ENCODE results near the gene INSYN2B. TPM values are rescaled to one million over a fixed set of nuclear protein-coding genes. Genes with fewer than 3 reads are reported as not detected.

Gene INSYN2B
- total RNA-seq, 1 experiment from 2014 or later, result not detected

GRCh38 chr5:169880012-169880663 lies 100.2 kb downstream of the INSYN2B start:
- no peak overlapping the region for H3K4me3 ChIP-seq (replicated peaks in 1 of 2; ENCODE audit: low read depth in 1 of 2, low read length in 2 of 2)
- DNase-seq (ENCODE audit: low read depth, low spot score) (no peak), ATAC-seq (no peak)
- H3K27ac ChIP-seq (ENCODE audit: low read depth, low read length), result no peak overlapping the region
- no peaks in the 10 kb centered on the region for H3K79me2 ChIP-seq (ENCODE audit: insufficient read depth, low read length)
- no peak overlapping the region for H3K4me2 ChIP-seq (ENCODE audit: low read length)
- no peak overlapping the region for H3K9ac ChIP-seq (ENCODE audit: low read length)
- H3K4me1 ChIP-seq (ENCODE audit: control insufficient read depth in 1 of 2, insufficient read depth in 2 of 2, low read length in 2 of 2), result no peaks in the 10 kb centered on the region
- no peak overlapping the region for H2AFZ ChIP-seq (ENCODE audit: low read depth, low read length, poor library complexity, severe bottlenecking)
- no peaks in the 10 kb centered on the region for H3K9me2 ChIP-seq (ENCODE audit: insufficient read depth)
- H3K27me3 ChIP-seq (ENCODE audit: insufficient read depth, low read length), result peaks cover 20% of the 10 kb centered on the region
- RAD21 ChIA-PET (ENCODE audit: low non-redundant PET in 1 of 2, low total read pairs in 2 of 2, uncharacterized antibody in 2 of 2, unreplicated experiment in 2 of 2), result no interaction called here
- H3K9me3 ChIP-seq (ENCODE audit: control insufficient read depth in 1 of 2, insufficient read depth in 1 of 2, low read depth in 1 of 2, low read length in 2 of 2), result no peaks in the 10 kb centered on the region
- H4K20me1 ChIP-seq (ENCODE audit: insufficient read depth), result no peaks in the 10 kb centered on the region
- BruUV-seq (replicated peaks), result no TSS peak
- TF ChIP-seq CEBPB (IDR thresholded peaks at IDR 0.05; ENCODE audit: low read depth) (no peak), POLR2AphosphoS5 (IDR thresholded peaks at IDR 0.05; ENCODE audit: low read depth, low read length) (no peak), RAD21 (IDR thresholded peaks at IDR 0.05; ENCODE audit: low read depth) (no peak)
- H3K36me3 ChIP-seq (ENCODE audit: control insufficient read depth in 1 of 2, insufficient read depth in 2 of 2, low read length in 2 of 2), result no peaks in the 10 kb centered on the region
- CTCF ChIA-PET, result no interaction called here
- POLR2A ChIA-PET, result no interaction called here
- intact Hi-C loops (cut with micrococcal nuclease), result no loop called here

GRCh38 chr5:169876386-169876785 lies 103.9 kb downstream of the INSYN2B start:
- CTCF ChIA-PET, result no interaction called here
- intact Hi-C loops (cut with micrococcal nuclease), result no loop called here
- TF ChIP-seq SIN3A (IDR thresholded peaks at IDR 0.05; ENCODE audit: low read depth), result no peak
- TF ChIP-seq TCF7L2 (IDR thresholded peaks at IDR 0.05; ENCODE audit: borderline replicate concordance, extremely low read depth, insufficient read depth, insufficient read length), result no peak
- TF ChIP-seq CBX3 (IDR thresholded peaks at IDR 0.05; ENCODE audit: low read depth), result no peak
- TF ChIP-seq EZH2phosphoT487 (IDR thresholded peaks at IDR 0.05; ENCODE audit: borderline replicate concordance), result no peak
- no peak for TF ChIP-seq FOSL1 (IDR thresholded peaks at IDR 0.05; ENCODE audit: low read depth)
- TF ChIP-seq RAD21 (IDR thresholded peaks at IDR 0.05; ENCODE audit: low read depth), result no peak
- no peak for TF ChIP-seq CEBPB (IDR thresholded peaks at IDR 0.05; ENCODE audit: low read depth)
- no peak for TF ChIP-seq CTCF (IDR thresholded peaks at IDR 0.05 in 2 of 3, conservative IDR thresholded peaks at IDR 0.05 in 1 of 3; ENCODE audit: borderline replicate concordance in 1 of 3, insufficient read depth in 1 of 3, low read depth in 2 of 3, low read length in 2 of 3)
- no peak for TF ChIP-seq ZBTB33 (IDR thresholded peaks at IDR 0.05; ENCODE audit: extremely low read depth, insufficient replicate concordance, low read length)
- no peak for TF ChIP-seq SRF (IDR thresholded peaks at IDR 0.05; ENCODE audit: low read depth)
- no peak for TF ChIP-seq POLR2AphosphoS5 (IDR thresholded peaks at IDR 0.05; ENCODE audit: low read depth, low read length)
- TF ChIP-seq ZNF274 (IDR thresholded peaks at IDR 0.05; ENCODE audit: low read depth, low read length), result no peak
- no peak for TF ChIP-seq MAX (IDR thresholded peaks at IDR 0.05)
- TF ChIP-seq POLR2A (IDR thresholded peaks at IDR 0.05; ENCODE audit: borderline replicate concordance, extremely low read depth, insufficient read depth, insufficient read length), result no peak
- no peak for TF ChIP-seq ELF1 (IDR thresholded peaks at IDR 0.05; ENCODE audit: borderline replicate concordance, low read depth)
- TF ChIP-seq ZFX (IDR thresholded peaks at IDR 0.05), result no peak

More at GRCh38 chr5:169876386-169876785, 103.9 kb downstream of the INSYN2B start:
- H4K20me1 ChIP-seq (ENCODE audit: insufficient read depth), result no peaks in the 10 kb centered on the region
- H3K4me2 ChIP-seq (ENCODE audit: low read length), result no peak overlapping the region
- no peaks in the 10 kb centered on the region for H3K79me2 ChIP-seq (ENCODE audit: insufficient read depth, low read length)
- H3K27me3 ChIP-seq (ENCODE audit: insufficient read depth, low read length), result peaks cover 27% of the 10 kb centered on the region
- H2AFZ ChIP-seq (ENCODE audit: low read depth, low read length, poor library complexity, severe bottlenecking), result no peak overlapping the region
- RAD21 ChIA-PET (ENCODE audit: low non-redundant PET in 1 of 2, low total read pairs in 2 of 2, uncharacterized antibody in 2 of 2, unreplicated experiment in 2 of 2), result no interaction called here
- no peaks in the 10 kb centered on the region for H3K9me2 ChIP-seq (ENCODE audit: insufficient read depth)
- no peaks in the 10 kb centered on the region for H3K9me3 ChIP-seq (ENCODE audit: control insufficient read depth in 1 of 2, insufficient read depth in 1 of 2, low read depth in 1 of 2, low read length in 2 of 2)
- no peaks in the 10 kb centered on the region for H3K4me1 ChIP-seq (ENCODE audit: control insufficient read depth in 1 of 2, insufficient read depth in 2 of 2, low read length in 2 of 2)
- DNase-seq (ENCODE audit: low read depth, low spot score), result no peak
- no peak overlapping the region for H3K4me3 ChIP-seq (replicated peaks in 1 of 2; ENCODE audit: low read depth in 1 of 2, low read length in 2 of 2)
- H3K36me3 ChIP-seq (ENCODE audit: control insufficient read depth in 1 of 2, insufficient read depth in 2 of 2, low read length in 2 of 2), result no peaks in the 10 kb centered on the region
- H3K9ac ChIP-seq (ENCODE audit: low read length), result no peak overlapping the region
- no TSS peak for BruUV-seq (replicated peaks)
- no peak for ATAC-seq
- POLR2A ChIA-PET, result no interaction called here
- H3K27ac ChIP-seq (ENCODE audit: low read depth, low read length), result no peak overlapping the region
